NCI-H748 (cell line): ENCODE results near the gene UNCX.
A peak's percentile ranks its signal among the peaks of the same experiment; 100 is the strongest.

Source experiments
- DNase-seq: peaks from one replicate; lab custom pipeline; 2025; ENCODE audit not compliant: unreplicated experiment; lab: John Stamatoyannopoulos, UW

Gene UNCX

GRCh38 chr7:1214516-1214915 lies 18.2 kb upstream of the UNCX start:
- DNase-seq: no peak

DNA sequence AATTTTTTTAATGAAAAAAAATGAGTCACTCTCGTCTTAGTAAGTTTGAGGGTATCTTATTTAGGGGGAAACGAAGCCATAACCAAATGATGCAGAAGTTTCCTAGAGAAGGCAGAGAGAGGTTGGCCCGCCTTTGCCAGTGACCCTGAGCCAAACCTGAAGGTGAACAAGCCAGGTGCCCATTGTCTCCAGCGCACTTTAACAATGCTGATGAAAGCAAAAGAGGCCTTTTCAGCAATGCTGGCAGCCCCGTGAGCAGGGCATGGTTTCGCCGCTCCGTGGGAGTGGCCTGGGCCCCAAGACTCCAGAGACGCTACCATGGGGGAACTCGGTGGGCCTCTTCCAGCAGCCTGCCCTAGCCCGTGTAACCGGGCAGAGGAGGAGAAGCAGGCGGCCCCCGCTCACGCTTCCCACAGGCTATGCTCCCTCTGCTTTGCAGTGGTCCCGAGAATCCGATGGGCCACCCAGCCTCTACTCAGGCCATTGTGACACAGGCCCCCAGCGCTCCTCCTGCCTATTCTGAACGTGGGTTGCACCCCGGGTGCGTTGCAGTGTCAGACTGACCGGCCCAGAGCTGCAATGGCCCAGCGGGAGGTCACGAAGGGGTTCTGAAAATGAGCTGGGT lies 14.0 kb upstream of the UNCX start:
- no peak for DNase-seq

- DNase-seq: no peak
These were observed 13.2 kb upstream of the UNCX start for GRCh38 chr7:1219498-1219897.

- no peak for DNase-seq
These were observed 12.5 kb upstream of the UNCX start for GRCh38 chr7:1220000-1220726.

GRCh38 chr7:1220977-1221745 lies 11.5 kb upstream of the UNCX start:
- DNase-seq: no peak

DNA sequence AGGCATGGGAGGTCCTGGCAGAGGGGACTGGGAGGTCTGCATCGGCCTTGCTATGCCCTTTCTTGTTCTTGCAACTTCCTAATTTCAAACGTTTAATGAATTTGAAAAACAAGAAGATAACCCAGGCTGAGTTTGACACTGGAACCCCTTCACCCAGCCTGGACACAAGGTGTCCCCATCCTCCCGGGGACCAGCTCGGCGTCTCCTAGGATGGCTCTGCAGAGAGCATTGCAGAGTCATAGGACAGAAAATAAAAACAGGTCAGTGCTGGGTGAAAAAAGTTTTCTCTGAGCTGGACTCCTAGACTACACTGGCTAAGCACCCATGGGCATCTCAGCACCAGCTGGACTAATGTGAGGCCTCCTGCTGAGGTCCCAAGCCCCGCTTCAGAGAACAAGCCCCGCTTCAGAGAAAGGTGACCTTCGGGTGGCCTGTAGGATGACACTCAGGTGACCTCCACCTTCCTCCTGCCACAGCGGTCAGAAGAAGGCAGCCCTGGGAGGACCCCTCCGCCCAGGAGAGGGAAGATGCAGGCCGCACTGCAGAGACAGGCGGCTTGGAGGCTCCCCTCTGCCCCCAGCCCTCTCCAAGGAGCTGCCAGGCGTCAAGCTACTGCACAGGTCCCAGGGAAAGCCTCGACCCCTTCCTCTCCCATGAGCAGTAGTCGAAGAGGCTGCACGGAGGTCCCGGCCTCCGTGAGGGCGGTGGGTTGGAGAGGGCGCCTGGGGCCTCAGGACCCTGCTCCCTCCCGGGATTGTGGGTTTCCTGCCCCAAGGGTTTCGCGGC lies 9.3 kb upstream of the UNCX start:
- no peak for DNase-seq

GRCh38 chr7:1224086-1224716 lies 8.5 kb upstream of the UNCX start:
- no peak for DNase-seq

DNA sequence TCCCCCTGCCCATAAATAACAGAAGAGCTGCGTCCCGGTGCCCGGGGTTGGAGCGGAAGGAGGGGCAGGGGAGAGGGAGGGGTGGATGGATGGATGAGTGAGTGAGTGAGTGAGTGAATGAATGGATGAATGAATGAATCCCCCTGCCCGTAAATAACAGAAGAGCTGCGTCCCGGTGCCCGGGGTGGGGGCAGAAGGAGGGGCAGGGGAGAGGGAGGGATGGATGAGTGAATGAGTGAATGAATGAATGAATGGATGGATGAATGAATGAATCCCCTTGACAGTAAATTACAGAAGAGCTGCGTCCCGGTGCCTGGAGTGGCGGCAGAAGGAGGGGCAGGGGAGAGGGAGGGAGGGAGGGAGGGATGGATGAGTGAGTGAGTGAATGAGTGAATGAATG lies 7.6 kb upstream of the UNCX start:
- no peak for DNase-seq

GRCh38 chr7:1225441-1226185 lies 7.1 kb upstream of the UNCX start:
- peak; percentile 40 for DNase-seq

DNA sequence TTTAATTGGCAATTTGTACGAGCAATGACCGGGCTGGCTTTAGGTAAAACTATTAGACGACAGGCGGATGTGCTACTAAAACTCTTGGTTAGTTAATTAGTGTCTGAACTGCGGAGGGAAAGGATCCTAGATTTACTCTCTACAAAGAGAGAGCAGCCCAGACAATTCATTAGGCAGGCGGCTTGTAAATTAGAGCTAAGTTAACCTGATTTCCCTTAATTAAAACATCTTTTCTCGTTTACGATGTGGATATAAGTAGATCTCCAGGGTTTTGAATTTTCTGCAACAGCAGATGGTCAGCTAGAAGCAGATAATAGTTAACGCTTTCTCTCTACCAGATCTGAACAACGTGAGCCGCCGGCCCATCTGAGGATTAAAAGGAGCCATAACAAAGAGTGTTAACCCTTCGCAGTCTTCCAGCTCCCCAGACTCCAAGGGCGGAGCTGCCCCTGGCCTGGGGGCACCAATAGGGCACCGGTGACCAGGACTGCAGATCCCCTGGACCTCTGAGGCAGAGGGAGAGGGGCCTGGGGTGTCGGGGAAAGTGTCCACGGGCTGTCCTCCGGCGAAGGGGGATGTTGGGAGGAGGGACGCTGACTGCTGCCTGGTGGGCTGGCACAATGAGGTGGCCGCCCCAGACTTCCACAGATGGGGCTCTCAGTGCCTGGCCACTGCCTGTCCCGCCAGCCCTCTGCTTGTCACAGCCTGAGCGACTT lies 6.3 kb upstream of the UNCX start:
- no peak for DNase-seq

DNA sequence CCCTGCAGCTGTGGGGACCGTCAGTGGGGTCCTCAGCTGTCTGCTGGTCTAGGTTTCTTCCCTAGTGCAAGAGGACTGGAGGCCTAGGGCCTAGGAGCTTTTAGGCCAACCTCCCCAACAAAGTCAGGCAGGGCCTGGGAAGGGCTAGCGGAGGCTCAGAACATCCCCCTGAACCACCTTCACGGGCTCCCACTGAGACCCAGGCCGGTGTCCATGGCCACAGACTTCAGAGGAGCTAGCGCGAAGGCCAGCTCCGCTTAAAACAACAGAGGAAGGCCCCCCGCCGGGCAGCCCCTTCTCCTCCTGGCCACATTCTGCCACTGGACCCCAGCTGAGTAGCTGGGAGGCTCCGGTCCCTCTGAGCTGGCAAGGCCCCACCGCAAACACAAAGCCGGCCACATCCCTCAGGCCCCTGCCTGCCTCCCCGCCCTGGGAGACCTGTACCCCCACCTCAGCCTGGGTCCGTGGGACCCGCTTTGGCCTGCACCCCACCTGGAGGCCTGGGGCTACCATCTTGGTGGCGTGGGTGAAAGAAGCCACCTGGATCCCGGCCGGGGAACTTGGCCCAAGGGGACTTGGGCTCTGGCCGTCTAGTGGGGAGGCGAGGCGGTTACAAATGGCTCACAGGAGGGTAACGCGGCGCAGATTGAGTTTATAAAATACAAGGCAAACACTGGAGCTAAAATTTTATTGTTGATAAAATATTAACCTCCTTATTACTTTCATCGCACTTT lies 5.4 kb upstream of the UNCX start:
- no peak for DNase-seq

DNA sequence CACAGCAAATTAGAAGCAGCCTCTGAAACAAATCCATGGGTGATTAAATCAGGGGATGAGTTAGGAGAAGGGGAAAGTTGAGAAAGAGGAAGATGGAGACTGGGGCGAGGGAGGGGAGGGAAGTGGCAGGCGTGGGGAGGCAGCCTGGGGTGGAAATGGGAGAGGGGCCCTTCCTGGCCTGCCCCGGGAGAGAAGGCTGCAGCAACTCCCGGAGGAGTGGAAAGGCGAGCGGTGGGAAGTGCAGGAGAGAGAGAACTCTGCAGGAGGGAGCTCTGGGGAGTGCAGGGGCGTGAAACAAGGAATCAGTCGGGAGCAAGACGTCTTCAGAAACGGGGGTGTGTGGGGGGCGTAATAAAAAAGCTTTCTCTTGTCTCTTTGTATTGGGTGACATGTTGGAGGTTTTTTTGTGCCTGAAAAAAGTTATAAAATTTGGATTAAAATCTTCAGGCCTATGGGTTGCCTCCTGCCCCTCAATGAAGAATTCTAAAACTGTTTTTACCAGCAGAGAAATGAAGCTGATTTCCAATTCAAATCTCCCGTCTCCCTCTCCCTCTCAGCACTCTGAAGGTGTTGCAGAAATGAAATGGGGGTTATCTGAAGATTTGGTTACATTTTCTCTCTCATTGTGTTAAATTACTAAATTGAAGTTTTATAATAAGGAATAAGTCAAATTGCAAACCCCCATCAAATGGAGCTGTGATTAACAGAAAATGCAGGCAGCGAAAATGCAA lies 4.7 kb upstream of the UNCX start:
- DNase-seq: no peak

- no peak for DNase-seq
These were observed 4.0 kb upstream of the UNCX start for GRCh38 chr7:1228545-1229201.

GRCh38 chr7:1229202-1229947 lies 3.3 kb upstream of the UNCX start:
- DNase-seq: peak; percentile 58

DNA sequence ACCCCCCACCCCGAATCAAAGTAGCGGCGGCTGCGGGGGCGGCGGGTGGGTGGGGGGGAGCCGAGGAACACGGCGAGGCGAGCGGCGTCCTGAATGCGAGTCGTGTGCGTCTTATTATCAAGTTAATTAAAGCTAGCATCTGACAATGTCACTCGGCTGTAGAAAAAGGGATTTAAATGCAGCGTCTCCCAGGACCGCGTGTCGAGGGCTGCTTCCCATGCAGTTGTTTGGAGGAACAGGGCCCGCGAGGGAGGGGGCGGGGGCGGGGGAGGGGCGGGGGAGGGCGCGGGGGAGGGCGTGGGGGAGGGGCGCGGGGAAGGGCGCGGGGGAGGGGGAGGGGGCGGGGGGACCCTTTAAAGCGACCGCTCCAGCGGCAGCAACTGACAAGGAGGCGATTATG lies 2.7 kb upstream of the UNCX start:
- peak; percentile 69 for DNase-seq

DNA sequence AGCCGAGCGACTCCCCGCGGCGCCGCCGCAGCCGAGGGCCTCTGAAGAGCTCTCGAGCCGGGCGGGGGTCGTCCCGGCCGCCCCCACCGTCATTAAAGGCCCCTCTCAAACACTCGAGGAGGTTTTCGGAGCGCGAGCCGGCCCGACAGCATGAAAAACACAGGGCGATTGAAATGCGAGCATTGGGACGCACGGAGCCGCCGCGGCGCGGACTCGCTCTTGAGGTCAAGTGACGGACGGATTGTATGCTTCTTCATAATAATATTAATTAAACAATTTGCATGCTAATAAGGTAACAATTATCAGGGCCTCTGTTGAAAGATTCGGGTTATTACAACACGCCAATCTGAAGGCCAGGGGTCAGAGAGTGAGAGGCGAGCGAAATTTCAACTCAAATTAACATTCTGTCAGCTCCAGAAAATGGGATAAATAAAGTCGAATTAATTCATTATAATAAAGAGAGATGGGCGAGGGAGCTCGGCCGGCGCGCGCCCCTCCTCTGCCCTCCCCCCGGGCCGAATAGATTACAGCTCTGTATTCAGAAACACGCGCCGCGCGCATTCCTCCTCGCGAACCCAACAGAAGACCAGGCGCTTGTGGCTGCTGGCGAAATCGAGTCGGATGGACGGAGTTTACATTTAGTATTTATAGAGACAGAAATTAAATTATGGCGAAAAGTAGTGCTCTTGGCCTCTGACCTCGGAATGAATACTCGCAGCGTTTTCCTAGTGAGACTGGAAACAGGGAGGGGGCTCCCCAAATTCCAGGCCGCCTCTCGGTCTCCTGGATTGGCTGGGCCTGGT lies 2.1 kb upstream of the UNCX start:
- DNase-seq: peak; percentile 48
